DND-41 (cell line): ENCODE data around the gene NLRP13.

Source experiments
- ATAC-seq: fragments of 200-7000 bp; cut with Tn5 transposase; 3 replicates; pipeline ENCODE4 v1.9.1; 2021; ENCODE audit warnings: low read depth; ENCODE audit not compliant: insufficient read depth
- DNase-seq: peaks from one replicate; pipeline ENCODE4 v3.0.0-alpha.2; 2020
- H2AFZ ChIP-seq: 2 replicates; pipeline ENCODE4 v1.6.0; 2012; ENCODE audit warnings: low read depth, low read length
- H3K27ac ChIP-seq: 2 replicates; pipeline ENCODE4 v1.5.1; 2012; ENCODE audit warnings: low read length, inconsistent platforms
- H3K27me3 ChIP-seq: fragments of 200-600 bp; sonication (generic); 2 replicates; pipeline ENCODE4 v1.6.0; 2012; ENCODE audit warnings: low read length, mild to moderate bottlenecking, inconsistent platforms; ENCODE audit not compliant: insufficient read depth, poor library complexity
- H3K36me3 ChIP-seq: 2 replicates; pipeline ENCODE4 v1.5.1; 2012; ENCODE audit warnings: low read length, inconsistent platforms; ENCODE audit not compliant: insufficient read depth
- H3K4me1 ChIP-seq: 2 replicates; pipeline ENCODE4 v1.5.1; 2012; ENCODE audit warnings: mild to moderate bottlenecking, low read length; ENCODE audit not compliant: insufficient read depth
- H3K4me2 ChIP-seq: 2 replicates; pipeline ENCODE4 v1.6.0; 2012; ENCODE audit warnings: mild to moderate bottlenecking, moderate library complexity, low read length, inconsistent platforms; ENCODE audit not compliant: insufficient read depth
- H3K4me3 ChIP-seq, 2 experiments: fragments of 200-600 bp in 1 of 2; shearing (Covaris generic) in 1 of 2; 2 replicates each; pipeline ENCODE4 v1.5.1; 2012 to 2016; ENCODE audit warnings: inconsistent platforms in 2 of 2, low read length in 2 of 2, mild to moderate bottlenecking in 2 of 2, low read depth in 1 of 2, moderate library complexity in 1 of 2
- H3K79me2 ChIP-seq: 2 replicates; pipeline ENCODE4 v1.6.0; 2012; ENCODE audit warnings: low read length, inconsistent platforms; ENCODE audit not compliant: insufficient read depth
- H3K9ac ChIP-seq: 2 replicates; pipeline ENCODE4 v1.6.0; 2012; ENCODE audit warnings: low read depth, mild to moderate bottlenecking, inconsistent platforms, low read length, moderate library complexity
- H3K9me3 ChIP-seq: 2 replicates; pipeline ENCODE4 v1.5.1; 2012; ENCODE audit warnings: low read length, moderate library complexity, mild to moderate bottlenecking, inconsistent platforms; ENCODE audit not compliant: insufficient read depth, severe bottlenecking
- H4K20me1 ChIP-seq: 2 replicates; pipeline ENCODE4 v1.6.0; 2012; ENCODE audit warnings: low read length; ENCODE audit not compliant: insufficient read depth
- EZH2 ChIP-seq: IDR thresholded peaks from 3 replicates; pipeline ENCODE4 v1.6.1; 2012; ENCODE audit warnings: borderline replicate concordance, low read depth, mild to moderate bottlenecking, moderate library complexity, low read length, inconsistent platforms; ENCODE audit not compliant: severe bottlenecking
- TF ChIP-seq, protein P1 (sequence below): IDR thresholded peaks from 2 replicates; pipeline ENCODE4 v1.5.1; 2012; ENCODE audit warnings: borderline replicate concordance, low read length, moderate library complexity, mild to moderate bottlenecking; ENCODE audit not compliant: poor library complexity, severe bottlenecking; ENCODE audit errors: extremely low read depth

Gene NLRP13, protein sequence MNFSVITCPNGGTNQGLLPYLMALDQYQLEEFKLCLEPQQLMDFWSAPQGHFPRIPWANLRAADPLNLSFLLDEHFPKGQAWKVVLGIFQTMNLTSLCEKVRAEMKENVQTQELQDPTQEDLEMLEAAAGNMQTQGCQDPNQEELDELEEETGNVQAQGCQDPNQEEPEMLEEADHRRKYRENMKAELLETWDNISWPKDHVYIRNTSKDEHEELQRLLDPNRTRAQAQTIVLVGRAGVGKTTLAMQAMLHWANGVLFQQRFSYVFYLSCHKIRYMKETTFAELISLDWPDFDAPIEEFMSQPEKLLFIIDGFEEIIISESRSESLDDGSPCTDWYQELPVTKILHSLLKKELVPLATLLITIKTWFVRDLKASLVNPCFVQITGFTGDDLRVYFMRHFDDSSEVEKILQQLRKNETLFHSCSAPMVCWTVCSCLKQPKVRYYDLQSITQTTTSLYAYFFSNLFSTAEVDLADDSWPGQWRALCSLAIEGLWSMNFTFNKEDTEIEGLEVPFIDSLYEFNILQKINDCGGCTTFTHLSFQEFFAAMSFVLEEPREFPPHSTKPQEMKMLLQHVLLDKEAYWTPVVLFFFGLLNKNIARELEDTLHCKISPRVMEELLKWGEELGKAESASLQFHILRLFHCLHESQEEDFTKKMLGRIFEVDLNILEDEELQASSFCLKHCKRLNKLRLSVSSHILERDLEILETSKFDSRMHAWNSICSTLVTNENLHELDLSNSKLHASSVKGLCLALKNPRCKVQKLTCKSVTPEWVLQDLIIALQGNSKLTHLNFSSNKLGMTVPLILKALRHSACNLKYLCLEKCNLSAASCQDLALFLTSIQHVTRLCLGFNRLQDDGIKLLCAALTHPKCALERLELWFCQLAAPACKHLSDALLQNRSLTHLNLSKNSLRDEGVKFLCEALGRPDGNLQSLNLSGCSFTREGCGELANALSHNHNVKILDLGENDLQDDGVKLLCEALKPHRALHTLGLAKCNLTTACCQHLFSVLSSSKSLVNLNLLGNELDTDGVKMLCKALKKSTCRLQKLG

DNA sequence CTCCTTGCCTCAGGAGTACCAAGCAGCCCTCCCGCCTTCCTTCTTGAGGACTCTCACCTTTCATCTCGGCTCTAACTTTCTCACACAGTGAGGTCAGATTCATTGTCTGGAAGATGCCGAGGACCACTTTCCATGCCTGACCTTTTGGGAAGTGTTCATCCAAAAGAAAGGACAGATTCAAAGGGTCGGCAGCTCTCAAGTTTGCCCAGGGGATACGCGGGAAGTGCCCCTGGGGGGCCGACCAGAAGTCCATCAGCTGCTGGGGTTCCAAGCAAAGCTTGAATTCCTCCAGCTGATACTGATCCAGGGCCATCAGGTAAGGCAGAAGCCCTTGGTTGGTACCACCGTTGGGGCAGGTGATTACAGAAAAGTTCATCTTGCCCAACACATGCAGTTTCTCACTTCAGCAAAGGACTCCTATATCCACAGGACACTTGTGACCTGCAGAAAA, at the start of gene NLRP13:
Gene NLRP13 (minus strand): TSS at position 401 of the 451 bp plus-strand sequence. CDS start 25 bp downstream, at position 376.
- no peak within 1 kb of the TSS for H3K4me2 ChIP-seq
- no peak within 1 kb of the TSS for H3K9ac ChIP-seq
- no peak within 1 kb of the TSS for H3K27ac ChIP-seq
- no peak within 1 kb of the TSS for H3K4me3 ChIP-seq
- no peaks in the 10 kb centered on the region for H3K27me3 ChIP-seq
- H3K4me1 ChIP-seq = no peaks in the 10 kb centered on the region
- H3K9me3 ChIP-seq = no peaks in the 10 kb centered on the region
- H3K79me2 ChIP-seq = no peaks in the 10 kb centered on the region
- H2AFZ ChIP-seq = no peak within 1 kb of the TSS
- H3K36me3 ChIP-seq = no peaks in the 10 kb centered on the region
- TF ChIP-seq, protein P1, sequence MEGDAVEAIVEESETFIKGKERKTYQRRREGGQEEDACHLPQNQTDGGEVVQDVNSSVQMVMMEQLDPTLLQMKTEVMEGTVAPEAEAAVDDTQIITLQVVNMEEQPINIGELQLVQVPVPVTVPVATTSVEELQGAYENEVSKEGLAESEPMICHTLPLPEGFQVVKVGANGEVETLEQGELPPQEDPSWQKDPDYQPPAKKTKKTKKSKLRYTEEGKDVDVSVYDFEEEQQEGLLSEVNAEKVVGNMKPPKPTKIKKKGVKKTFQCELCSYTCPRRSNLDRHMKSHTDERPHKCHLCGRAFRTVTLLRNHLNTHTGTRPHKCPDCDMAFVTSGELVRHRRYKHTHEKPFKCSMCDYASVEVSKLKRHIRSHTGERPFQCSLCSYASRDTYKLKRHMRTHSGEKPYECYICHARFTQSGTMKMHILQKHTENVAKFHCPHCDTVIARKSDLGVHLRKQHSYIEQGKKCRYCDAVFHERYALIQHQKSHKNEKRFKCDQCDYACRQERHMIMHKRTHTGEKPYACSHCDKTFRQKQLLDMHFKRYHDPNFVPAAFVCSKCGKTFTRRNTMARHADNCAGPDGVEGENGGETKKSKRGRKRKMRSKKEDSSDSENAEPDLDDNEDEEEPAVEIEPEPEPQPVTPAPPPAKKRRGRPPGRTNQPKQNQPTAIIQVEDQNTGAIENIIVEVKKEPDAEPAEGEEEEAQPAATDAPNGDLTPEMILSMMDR = no peak
- no peak for TF ChIP-seq EZH2
- DNase-seq (no peak), ATAC-seq (no peak)
- H4K20me1 ChIP-seq = no peaks in the 10 kb centered on the region

DNA sequence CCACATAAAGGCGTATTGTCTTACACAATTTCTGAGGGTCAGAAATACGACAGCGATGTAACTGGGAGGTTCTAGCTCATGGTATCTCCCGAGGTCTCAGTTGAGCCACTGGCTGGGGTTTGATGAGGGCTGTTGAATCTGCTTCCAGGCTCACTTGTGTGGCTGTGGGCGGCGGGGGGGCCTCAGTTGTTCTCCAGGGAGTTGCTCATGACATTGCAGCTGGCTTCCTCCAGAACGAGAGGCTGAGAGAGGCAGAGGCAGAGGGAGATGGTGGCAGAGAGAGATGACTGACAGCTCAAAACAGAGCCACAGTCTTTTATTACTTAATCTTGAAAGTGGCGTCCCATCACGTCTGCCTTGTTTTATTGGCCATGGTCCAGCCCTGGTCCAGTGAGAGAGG, 48.3 kb upstream of the NLRP13 start:
- ATAC-seq = no peak
- Histone ChIP-seq H2AFZ (no peak overlapping the region), H3K9me3 (no peaks in the 10 kb centered on the region)

DNA sequence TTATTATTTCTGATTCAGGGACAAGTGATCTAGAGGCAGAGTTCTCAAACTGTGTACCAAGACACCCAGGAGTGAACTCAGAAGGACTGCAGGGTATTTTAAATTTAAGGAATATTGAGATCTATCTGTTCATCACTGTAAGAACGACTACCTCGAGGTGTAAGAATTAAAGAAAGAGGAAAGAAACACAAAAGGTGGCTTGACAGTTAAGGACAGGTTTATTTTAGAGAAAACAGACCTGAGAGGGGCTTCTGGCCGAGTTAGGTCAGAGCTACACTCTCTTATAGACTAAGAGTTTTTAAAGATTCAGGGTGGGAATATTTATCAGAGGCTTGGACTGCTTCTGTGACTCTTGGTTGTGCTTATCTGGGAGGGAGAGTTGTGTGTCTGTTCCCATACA, 41.8 kb upstream of the NLRP13 start:
- Histone ChIP-seq H3K27ac (no peak overlapping the region), H3K4me3 (no peak overlapping the region), H4K20me1 (no peaks in the 10 kb centered on the region), H3K9ac (no peak overlapping the region), H3K4me1 (no peaks in the 10 kb centered on the region), H3K79me2 (no peaks in the 10 kb centered on the region), H3K9me3 (no peaks in the 10 kb centered on the region), H3K4me2 (no peak overlapping the region), H3K27me3 (no peaks in the 10 kb centered on the region), H2AFZ (no peak overlapping the region), H3K36me3 (no peaks in the 10 kb centered on the region)
- DNase-seq (no peak), ATAC-seq (no peak)
- TF ChIP-seq, protein P1 = no peak
- no peak for TF ChIP-seq EZH2

More for the DNA sequence above, 48.3 kb upstream of the NLRP13 start:
- Histone ChIP-seq H3K79me2 (no peaks in the 10 kb centered on the region), H3K27ac (no peak overlapping the region), H3K4me1 (no peaks in the 10 kb centered on the region), H3K4me3 (no peak overlapping the region), H3K9ac (no peak overlapping the region), H3K4me2 (no peak overlapping the region), H4K20me1 (no peaks in the 10 kb centered on the region), H3K27me3 (no peaks in the 10 kb centered on the region), H3K36me3 (no peaks in the 10 kb centered on the region)
- DNase-seq = no peak
- TF ChIP-seq, protein P1 = no peak
- TF ChIP-seq EZH2 = no peak
